HG03520 (cell line): ENCODE measurements around the gene TNNI3K.
A peak's percentile ranks its signal among the peaks of the same experiment; 100 is the strongest.

Experiments
- ATAC-seq: cut with Tn5 transposase; IDR thresholded peaks from one replicate; pipeline ENCODE4 v1.9.1; 2021; ENCODE audit warnings: mild to moderate bottlenecking, moderate library complexity; ENCODE audit not compliant: unreplicated experiment

TNNI3K gene

GRCh38 chr1:74388855-74389254, 153.7 kb downstream of the TNNI3K start:
- ATAC-seq: no peak

- ATAC-seq: no peak
Measured at GRCh38 chr1:74392186-74392585, 157.0 kb downstream of the TNNI3K start.

GRCh38 chr1:74392840-74393239, 157.7 kb downstream of the TNNI3K start:
- ATAC-seq: no peak

GRCh38 chr1:74395571-74395970, 160.4 kb downstream of the TNNI3K start:
- no peak for ATAC-seq

- ATAC-seq: no peak
Measured at GRCh38 chr1:74396462-74396861, 161.3 kb downstream of the TNNI3K start.

- no peak for ATAC-seq
Measured at GRCh38 chr1:74396933-74397332, 161.7 kb downstream of the TNNI3K start.

GRCh38 chr1:74399249-74399648, 164.1 kb downstream of the TNNI3K start:
- ATAC-seq: peak; percentile 55

GRCh38 chr1:74402873-74403272, 167.7 kb downstream of the TNNI3K start:
- ATAC-seq: no peak

- no peak for ATAC-seq
Measured at GRCh38 chr1:74403606-74404005, 168.4 kb downstream of the TNNI3K start.

- ATAC-seq: no peak
Measured at GRCh38 chr1:74406759-74407158, 171.6 kb downstream of the TNNI3K start.

GRCh38 chr1:74407902-74408301, 172.7 kb downstream of the TNNI3K start:
- ATAC-seq: no peak

- no peak for ATAC-seq
Measured at GRCh38 chr1:74412244-74412643, 177.1 kb downstream of the TNNI3K start.

- no peak for ATAC-seq
Measured at GRCh38 chr1:74415935-74416334, 180.7 kb downstream of the TNNI3K start.

- no peak for ATAC-seq
Measured at GRCh38 chr1:74419611-74420010, 184.4 kb downstream of the TNNI3K start.

GRCh38 chr1:74420467-74420866, 185.3 kb downstream of the TNNI3K start:
- no peak for ATAC-seq

GRCh38 chr1:74422421-74423292, 187.5 kb downstream of the TNNI3K start:
- ATAC-seq: no peak

GRCh38 chr1:74423471-74423870, 188.3 kb downstream of the TNNI3K start:
- ATAC-seq: no peak

GRCh38 chr1:74425676-74426075, 190.5 kb downstream of the TNNI3K start:
- no peak for ATAC-seq

GRCh38 chr1:74426208-74426937, 191.2 kb downstream of the TNNI3K start:
- no peak for ATAC-seq

GRCh38 chr1:74427681-74428080, 192.5 kb downstream of the TNNI3K start:
- no peak for ATAC-seq

- no peak for ATAC-seq
Measured at GRCh38 chr1:74429580-74429979, 194.4 kb downstream of the TNNI3K start.

- ATAC-seq: no peak
Measured at GRCh38 chr1:74430342-74430934, 195.3 kb downstream of the TNNI3K start.
